HG03378 (cell line): Measurements from ENCODE around the gene LRRD1.
"Not testable (repeated sequence)": the region's sequence is repeated elsewhere in the genome, so short reads cannot be mapped to it uniquely, and the experiment has no call there.

Experiments used
- ATAC-seq: cut with Tn5 transposase; IDR thresholded peaks from one replicate; pipeline ENCODE4 v1.9.1; 2021; ENCODE audit warnings: mild to moderate bottlenecking, moderate library complexity; ENCODE audit not compliant: unreplicated experiment

LRRD1 gene

DNA sequence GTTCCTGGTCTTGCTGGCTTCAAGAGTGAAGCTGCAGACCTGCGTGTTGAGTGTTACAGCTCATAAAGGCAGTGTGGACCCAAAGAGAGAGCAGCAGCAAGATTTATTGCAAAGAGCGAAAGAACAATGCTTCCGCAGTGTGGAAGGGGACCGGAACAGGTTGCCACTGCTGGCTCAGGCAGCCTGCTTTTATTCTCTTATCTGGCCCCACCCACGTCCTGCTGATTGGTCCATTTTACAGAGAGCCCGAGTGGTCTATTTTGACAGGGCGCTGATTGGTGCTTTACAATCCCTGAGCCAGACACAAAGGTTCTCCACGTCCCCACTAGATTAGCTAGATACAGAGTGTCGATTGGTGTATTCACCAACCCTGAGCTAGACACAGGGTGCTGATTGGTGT lies 36.2 kb downstream of the LRRD1 start:
- ATAC-seq, result not testable (repeated sequence)

DNA sequence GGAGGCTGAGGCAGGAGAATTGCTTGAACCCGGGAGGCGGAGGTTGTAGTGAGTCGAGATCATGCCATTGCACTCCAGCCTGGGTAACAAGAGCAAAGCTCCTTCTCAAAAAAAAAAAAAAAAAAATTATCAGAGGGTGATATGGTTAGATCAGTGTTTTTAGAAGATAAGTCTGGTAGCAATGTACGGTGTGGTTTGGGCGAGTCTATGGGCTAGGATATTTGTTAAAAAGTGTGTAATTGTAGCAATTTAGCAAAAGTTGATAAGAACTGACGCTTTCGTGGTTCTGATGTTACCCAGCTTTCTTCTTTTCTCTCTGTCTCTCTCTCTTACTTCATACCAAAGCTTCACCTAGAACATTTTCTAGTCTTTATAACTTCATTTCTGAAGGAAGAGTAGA lies 37.8 kb downstream of the LRRD1 start:
- no peak for ATAC-seq

DNA sequence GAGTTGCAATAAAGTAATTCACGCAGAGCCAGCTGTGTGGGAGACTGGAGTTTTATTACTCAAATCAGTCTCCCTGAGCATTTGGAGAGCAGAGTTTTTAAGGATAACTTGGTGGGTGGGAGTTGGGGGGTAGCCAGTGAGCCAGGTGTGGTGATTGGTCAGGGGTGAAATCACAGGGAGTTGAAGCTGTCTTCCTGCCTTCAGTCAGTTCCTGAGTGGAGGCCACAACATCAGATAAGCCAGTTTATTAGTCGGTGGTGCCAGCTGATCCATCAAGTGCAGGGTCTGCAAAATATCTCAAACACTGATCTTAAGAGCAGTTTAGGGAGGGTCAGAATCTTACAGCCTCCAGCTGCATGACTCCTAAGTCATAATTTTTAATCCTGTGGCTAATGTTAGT lies 41.4 kb downstream of the LRRD1 start:
- ATAC-seq, result no peak

- ATAC-seq, result peak; percentile 4
Observed at GRCh38 chr7:92135052-92135889, 43.7 kb downstream of the LRRD1 start.

DNA sequence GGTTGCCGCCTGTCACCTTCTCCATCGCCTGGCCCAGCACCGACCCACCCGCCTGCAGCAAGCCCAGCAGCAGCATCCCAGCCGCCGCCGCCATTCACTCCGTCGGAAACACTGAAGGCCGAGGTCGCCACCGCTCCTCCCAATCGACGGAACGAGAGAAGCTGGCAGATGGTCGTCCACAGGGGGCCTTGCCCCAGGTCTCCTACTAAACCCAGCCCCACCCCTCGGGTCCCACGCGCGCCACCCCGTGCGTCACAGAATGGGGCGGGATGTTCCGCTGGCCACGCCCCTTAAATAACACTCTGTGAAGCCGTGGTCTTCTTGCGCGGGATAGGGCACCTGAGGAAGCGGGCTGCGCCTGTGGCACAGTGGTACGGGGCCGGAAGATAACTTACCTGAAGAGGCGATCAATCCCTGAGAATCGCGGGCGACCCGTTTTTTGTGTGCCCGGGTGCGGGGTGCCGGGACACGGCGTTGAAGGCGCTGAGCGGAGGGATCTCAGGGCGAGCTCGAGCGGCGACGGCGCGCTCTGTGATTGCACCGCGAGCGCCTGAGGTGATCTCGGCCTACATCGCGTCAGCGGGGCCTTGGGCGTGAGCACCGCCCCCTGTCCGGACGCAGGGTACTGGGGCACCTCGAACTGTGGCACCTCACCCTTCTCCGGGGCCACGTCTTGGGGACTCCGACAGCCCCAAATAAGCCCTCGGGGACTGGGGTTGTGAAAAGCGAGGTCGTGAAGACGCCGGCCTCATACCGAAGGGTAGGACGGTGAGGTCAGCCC lies 44.5 kb downstream of the LRRD1 start, which contains the start of gene CYP51A1:
CYP51A1 (minus strand) TSS at position 207 of the 781 bp plus-strand sequence; CDS start at position 94, 113 bp downstream.
- ATAC-seq, result peak; percentile 82

DNA sequence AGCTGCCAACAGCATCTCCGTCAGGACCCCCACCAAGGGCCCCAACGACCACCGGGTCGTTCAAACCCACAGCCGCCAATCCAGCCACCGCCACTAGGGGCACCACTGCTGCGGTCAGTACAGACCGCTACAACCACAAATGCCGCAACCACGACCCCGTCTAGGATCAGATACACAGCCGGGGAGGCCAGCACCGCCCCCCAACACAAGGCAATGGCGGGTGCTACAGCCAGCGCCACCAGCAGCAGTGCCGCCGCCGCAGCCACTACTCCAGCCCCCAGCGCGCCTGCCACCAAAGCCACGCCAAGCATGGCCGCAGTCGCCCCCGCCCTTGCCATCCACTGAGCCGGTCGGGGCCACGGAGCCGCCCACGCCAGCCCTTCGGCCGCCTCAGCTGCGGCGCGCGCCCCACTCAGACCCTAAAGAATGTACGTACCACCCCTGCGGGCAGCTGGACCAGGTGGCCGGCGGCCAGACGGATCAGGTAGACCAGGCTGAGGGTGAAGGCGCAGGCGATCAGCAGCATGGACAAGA lies 45.1 kb downstream of the LRRD1 start:
- ATAC-seq, result peak; percentile 20

DNA sequence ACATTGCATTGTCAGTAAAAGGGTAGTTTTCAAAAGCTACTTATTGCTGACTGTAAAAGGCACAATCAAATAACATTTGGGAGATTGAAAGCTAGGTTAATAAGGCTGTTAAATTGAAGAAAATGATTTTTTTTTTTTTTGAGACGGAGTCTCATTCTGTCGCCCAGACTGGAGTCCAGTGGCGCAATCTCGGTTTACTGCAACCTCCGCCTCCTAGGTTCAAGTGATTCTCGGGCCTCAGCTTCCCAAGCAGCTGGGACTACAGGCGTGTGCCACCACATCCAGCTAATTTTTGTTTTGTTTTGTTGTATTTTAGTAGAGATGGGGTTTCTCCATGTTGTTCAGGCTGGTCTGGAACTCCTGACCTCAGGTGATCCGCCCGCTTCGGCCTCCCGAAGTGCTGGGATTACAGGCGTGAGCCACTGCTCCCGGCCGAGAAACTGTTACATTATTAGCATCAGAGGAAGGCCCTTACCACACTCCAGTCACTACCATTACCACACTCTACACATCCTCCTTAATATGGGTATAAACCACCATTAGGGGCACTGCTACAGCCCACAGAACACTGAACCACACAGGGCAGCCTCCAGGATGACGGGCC lies 45.7 kb downstream of the LRRD1 start:
- peak; percentile 27 for ATAC-seq

DNA sequence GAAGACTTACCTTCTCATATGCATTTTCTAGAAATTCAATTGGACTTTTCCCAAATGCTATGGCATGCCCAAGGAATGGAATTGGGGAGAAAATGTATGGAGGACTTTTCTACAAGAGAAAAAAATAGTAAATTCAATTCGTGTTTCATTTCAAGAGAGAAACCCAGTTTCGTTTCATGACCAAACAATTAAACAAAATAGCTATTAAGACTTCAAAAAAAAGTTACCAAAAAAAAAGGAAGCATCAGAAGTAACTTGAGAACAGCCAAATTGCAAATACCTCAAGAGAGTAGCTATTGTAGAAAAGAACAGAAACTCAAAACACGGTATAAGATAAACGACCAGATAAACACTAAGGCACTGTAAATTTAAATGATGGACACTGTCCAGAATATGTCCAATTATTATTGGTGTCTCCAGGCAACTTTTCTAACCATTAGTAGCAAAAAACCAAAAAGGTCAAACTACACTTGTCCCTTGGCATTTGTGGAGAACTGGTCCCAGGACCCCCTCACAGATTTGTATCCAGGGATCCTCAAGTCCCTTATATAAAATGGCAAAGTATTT lies 47.1 kb downstream of the LRRD1 start:
- ATAC-seq, result no peak

DNA sequence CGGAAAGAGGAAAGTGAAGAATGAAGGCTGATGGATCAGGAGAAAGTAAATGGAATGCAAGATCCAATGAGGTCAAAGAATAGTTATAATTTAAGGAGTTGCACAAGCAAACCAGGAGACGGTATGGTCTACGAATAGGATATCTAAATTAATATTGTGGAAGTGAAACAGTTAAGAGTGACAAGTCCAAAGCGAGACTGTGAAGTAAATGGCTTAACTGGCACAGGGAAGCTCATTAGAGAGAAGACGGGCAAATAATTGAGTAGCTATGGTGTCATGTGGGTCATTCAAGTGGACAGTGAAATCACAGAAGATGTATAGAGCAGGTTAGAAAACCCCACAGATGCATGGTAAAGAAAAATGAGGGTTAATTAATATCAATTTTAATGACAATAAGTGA lies 47.8 kb downstream of the LRRD1 start:
- ATAC-seq, result no peak

GRCh38 chr7:92121681-92122080 lies 57.3 kb downstream of the LRRD1 start:
- ATAC-seq, result no peak

- no peak for ATAC-seq
Observed at GRCh38 chr7:92119213-92119759, 59.7 kb downstream of the LRRD1 start.

GRCh38 chr7:92116949-92117348 lies 62.0 kb downstream of the LRRD1 start:
- no peak for ATAC-seq

DNA sequence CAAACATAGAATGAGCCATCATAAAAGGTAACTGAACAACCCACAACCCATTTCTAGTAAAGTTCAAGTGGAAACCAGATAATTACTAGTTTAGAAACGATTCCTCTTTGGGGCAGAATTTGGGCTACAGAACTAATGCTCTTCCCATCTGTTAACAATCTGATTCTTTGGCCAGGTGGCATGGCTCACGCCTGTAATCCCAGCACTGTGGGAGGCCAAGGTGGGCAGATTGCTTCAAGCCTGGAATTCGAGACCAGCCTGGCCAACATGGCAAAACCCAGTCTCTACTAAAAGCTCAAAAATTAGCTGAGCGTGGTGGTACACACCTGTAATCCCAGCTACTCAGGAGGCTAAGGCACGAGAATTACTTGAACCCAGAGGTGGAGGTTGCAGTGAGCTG lies 63.1 kb downstream of the LRRD1 start:
- ATAC-seq, result no peak

GRCh38 chr7:92110857-92111256 lies 68.1 kb downstream of the LRRD1 start:
- ATAC-seq, result no peak

DNA sequence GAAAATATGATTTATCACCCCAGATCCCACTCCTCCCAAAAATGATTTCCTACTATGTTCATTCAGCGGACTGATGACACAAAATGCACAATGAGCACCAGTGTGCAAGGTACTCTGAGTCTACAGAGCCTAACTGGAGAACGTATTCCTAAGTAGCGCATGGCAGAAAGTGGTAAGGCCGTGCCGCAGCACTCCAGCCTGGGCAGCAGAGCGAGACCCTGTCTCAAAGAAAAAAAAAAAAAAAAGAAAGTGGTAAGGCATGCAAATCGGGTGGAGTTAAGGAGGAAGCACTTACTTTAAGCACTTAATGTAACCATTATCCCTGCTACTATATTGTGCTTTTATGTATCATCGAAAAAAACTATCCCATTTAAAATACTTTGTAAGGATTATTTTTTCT lies 70.1 kb downstream of the LRRD1 start:
- no peak for ATAC-seq

- ATAC-seq, result not testable (repeated sequence)
Observed at GRCh38 chr7:92102862-92103261, 76.1 kb downstream of the LRRD1 start.

GRCh38 chr7:92100534-92100933 lies 78.4 kb downstream of the LRRD1 start:
- ATAC-seq, result no peak

DNA sequence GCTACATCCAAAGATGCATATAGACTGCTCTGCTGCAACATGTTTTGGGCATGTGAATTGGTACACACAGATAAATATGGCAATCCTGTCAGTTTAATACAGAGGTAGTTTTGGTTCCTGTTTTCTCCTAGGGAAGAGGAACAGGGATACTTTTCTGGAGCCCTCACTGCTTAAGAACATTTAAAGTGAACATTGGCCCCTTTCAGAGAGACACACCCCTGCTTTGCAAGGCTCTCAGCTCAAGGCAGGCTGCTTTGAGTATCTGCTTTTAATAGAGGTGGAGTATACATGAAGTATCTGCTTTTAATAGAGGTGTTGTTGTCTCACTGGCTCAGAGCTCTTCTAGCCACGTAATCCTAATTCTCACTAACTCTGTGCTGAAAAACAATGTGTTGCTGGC lies 83.6 kb downstream of the LRRD1 start:
- no peak for ATAC-seq
